ENCODE results near the gene PLA2G3.

DNA sequence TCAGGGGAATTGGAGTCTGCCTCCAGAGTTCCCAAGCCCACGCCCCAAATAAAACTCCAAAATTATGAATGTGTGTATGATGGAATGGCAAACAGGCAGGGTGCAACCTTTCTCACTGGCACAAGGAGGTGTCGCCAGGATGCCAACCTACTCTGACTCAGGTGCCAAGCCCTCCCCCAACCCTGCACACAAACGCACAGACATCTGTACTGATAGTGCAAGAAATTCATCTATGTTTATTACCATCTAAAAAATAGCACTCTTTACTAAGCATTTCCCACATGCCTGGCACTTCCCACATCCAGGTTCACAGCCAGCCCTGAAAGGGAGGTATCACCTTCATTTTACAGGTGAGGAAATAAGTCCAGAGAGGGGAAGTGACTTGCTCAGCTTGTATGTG, 1.2 kb downstream of the PLA2G3 start:
- TF ChIP-seq, protein P1, sequence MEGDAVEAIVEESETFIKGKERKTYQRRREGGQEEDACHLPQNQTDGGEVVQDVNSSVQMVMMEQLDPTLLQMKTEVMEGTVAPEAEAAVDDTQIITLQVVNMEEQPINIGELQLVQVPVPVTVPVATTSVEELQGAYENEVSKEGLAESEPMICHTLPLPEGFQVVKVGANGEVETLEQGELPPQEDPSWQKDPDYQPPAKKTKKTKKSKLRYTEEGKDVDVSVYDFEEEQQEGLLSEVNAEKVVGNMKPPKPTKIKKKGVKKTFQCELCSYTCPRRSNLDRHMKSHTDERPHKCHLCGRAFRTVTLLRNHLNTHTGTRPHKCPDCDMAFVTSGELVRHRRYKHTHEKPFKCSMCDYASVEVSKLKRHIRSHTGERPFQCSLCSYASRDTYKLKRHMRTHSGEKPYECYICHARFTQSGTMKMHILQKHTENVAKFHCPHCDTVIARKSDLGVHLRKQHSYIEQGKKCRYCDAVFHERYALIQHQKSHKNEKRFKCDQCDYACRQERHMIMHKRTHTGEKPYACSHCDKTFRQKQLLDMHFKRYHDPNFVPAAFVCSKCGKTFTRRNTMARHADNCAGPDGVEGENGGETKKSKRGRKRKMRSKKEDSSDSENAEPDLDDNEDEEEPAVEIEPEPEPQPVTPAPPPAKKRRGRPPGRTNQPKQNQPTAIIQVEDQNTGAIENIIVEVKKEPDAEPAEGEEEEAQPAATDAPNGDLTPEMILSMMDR (IDR thresholded peaks at IDR 0.05): no peak
- TF ChIP-seq POLR2A (IDR thresholded peaks at IDR 0.05): no peak

Data from adrenal gland (tissue), 5 donors.